GM23248 (cell line): ENCODE data around the gene RNF40. TPM values are rescaled to one million over a fixed set of nuclear protein-coding genes. Genes with fewer than 3 reads are reported as not detected.

ENCODE experiments used
- DNase-seq: peaks from one replicate; pipeline ENCODE4 v3.0.0-alpha.2; 2015
- H2AFZ ChIP-seq: fragments of 200-600 bp; sonication (generic); 2 replicates; pipeline ENCODE4 v1.6.1; 2016; ENCODE audit warnings: antibody characterized with exemption
- H3F3A ChIP-seq: fragments of 200-600 bp; sonication (generic); 2 replicates; pipeline ENCODE4 v1.6.1; 2016; ENCODE audit warnings: mild to moderate bottlenecking, antibody characterized with exemption, mixed run types; ENCODE audit not compliant: insufficient read depth
- H3K27ac ChIP-seq: fragments of 200-600 bp; sonication (generic); 2 replicates; pipeline ENCODE4 v1.5.1; 2016; ENCODE audit warnings: mild to moderate bottlenecking
- H3K27me3 ChIP-seq: fragments of 200-600 bp; sonication (generic); replicated peaks from 2 replicates; pipeline ENCODE4 v1.6.1; 2016; ENCODE audit warnings: mild to moderate bottlenecking; ENCODE audit not compliant: insufficient read depth
- H3K36me3 ChIP-seq: fragments of 200-600 bp; sonication (generic); 2 replicates; pipeline ENCODE4 v1.6.1; 2016; ENCODE audit warnings: low read depth, mild to moderate bottlenecking
- H3K4me1 ChIP-seq: fragments of 200-600 bp; sonication (generic); 2 replicates; pipeline ENCODE4 v1.6.1; 2016; ENCODE audit warnings: mild to moderate bottlenecking; ENCODE audit not compliant: insufficient read depth
- H3K4me2 ChIP-seq: fragments of 200-600 bp; sonication (generic); one replicate; pipeline ENCODE4 v1.6.1; 2016; ENCODE audit warnings: mild to moderate bottlenecking; ENCODE audit not compliant: unreplicated experiment
- H3K4me3 ChIP-seq: fragments of 200-600 bp; sonication (generic); 2 replicates; pipeline ENCODE4 v1.5.1; 2016; ENCODE audit warnings: mild to moderate bottlenecking
- H3K79me2 ChIP-seq: fragments of 200-600 bp; sonication (generic); 2 replicates; pipeline ENCODE4 v1.6.1; 2016; ENCODE audit warnings: mild to moderate bottlenecking; ENCODE audit not compliant: insufficient read depth
- H3K9ac ChIP-seq: fragments of 200-600 bp; sonication (generic); 2 replicates; pipeline ENCODE4 v1.6.1; 2016; ENCODE audit warnings: mild to moderate bottlenecking
- H3K9me2 ChIP-seq: fragments of 200-600 bp; sonication (generic); 2 replicates; pipeline ENCODE4 v1.6.1; 2016; ENCODE audit warnings: mixed run types, mild to moderate bottlenecking, moderate library complexity; ENCODE audit not compliant: insufficient read depth
- H3K9me3 ChIP-seq: fragments of 200-600 bp; sonication (generic); one replicate; pipeline ENCODE4 v1.6.1; 2017; ENCODE audit warnings: low read depth
- H4K20me1 ChIP-seq: fragments of 200-600 bp; sonication (generic); 2 replicates; pipeline ENCODE4 v1.6.0; 2016; ENCODE audit not compliant: insufficient read depth
- EZH2 ChIP-seq: fragments of 200-600 bp; sonication (generic); IDR thresholded peaks from 2 replicates; pipeline ENCODE4 v1.6.1; 2018; ENCODE audit warnings: antibody characterized with exemption, mild to moderate bottlenecking; ENCODE audit not compliant: insufficient read depth, poor library complexity, severe bottlenecking
- EZH2phosphoT487 ChIP-seq: fragments of 200-600 bp; sonication (generic); IDR thresholded peaks from 2 replicates; pipeline ENCODE4 v1.6.1; 2018; ENCODE audit warnings: antibody characterized with exemption, moderate library complexity, mild to moderate bottlenecking, low read depth; ENCODE audit not compliant: insufficient read depth
- WGBS, 2 experiments: methylation state at CpG; one replicate each; pipeline ENCODE4 v1.1.6; 2015 to 2017; ENCODE audit warnings: low lambda C conversion rate in 2 of 2, low coverage in 1 of 2; ENCODE audit errors: missing lambda C conversion rate in 2 of 2; 5-methylcytosine and 5-hydroxymethylcytosine counted together
- in situ Hi-C: fragments of 300-500 bp; cut with MboI; formaldehyde crosslinking; loops from 2 replicates; pipeline ENCODE4 v1.15.0; 2020
- polyA plus RNA-seq: library from polyadenylated mRNA; unstranded; fragments of >200 nt; fragmentation: Nextera tagmentation; extraction: Ambion mirVana; gene quantifications from 2 replicates; pipeline ENCODE4 v1.2.1, GENCODE V29; 2016
- total RNA-seq: library from RNA; depleted of rRNA; stranded (reverse); fragments of >200 nt; shearing (Covaris generic); gene quantifications from 2 replicates; pipeline ENCODE4 v1.2.3, GENCODE V29; 2014

Gene RNF40
- total and polyA plus RNA-seq, 2 experiments from 2014 or later: 71.2 to 97.9 TPM

DNA sequence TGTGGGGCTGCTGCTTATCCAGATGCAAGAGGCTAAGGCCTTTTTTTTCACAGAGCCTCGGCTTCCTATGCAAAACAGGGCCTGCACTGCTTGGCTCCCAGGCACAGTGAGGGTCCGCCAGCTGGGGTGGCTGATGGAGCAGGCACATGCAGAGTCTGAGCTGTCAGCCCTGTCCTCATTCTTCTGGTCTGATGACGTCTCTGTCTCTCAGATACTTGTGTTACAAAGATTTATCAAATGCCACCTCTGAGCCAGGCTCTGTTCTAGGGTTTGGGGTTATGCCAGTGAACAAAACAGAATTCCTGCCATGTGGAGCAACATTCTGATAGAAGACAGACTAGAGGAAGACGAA, 4.8 kb downstream of the RNF40 start:
- H4K20me1 ChIP-seq: no peaks in the 10 kb centered on the region
- H3K4me2 ChIP-seq: no peak overlapping the region
- H3K9me2 ChIP-seq: no peaks in the 10 kb centered on the region
- in situ Hi-C loops: no loop called here
- H3K27me3 ChIP-seq: no peaks in the 10 kb centered on the region
- DNase-seq: no peak
- WGBS, 2 experiments: 64 to 67% methylated on average over 4 of the region's 4 CpGs
- H3F3A ChIP-seq: peaks cover 8% of the 10 kb centered on the region; the same call in 1 of the 2 replicates
- no peak overlapping the region for H3K4me3 ChIP-seq
- no peak for TF ChIP-seq EZH2phosphoT487
- TF ChIP-seq EZH2: no peak
- H3K9ac ChIP-seq: no peak overlapping the region
- H2AFZ ChIP-seq: no peak overlapping the region
- H3K79me2 ChIP-seq: peaks cover 52% of the 10 kb centered on the region
- no peak overlapping the region for H3K27ac ChIP-seq
- H3K9me3 ChIP-seq: no peaks in the 10 kb centered on the region
- H3K4me1 ChIP-seq: peaks cover 12% of the 10 kb centered on the region
- H3K36me3 ChIP-seq: peaks cover 59% of the 10 kb centered on the region; the same call in 1 of the 2 replicates

DNA sequence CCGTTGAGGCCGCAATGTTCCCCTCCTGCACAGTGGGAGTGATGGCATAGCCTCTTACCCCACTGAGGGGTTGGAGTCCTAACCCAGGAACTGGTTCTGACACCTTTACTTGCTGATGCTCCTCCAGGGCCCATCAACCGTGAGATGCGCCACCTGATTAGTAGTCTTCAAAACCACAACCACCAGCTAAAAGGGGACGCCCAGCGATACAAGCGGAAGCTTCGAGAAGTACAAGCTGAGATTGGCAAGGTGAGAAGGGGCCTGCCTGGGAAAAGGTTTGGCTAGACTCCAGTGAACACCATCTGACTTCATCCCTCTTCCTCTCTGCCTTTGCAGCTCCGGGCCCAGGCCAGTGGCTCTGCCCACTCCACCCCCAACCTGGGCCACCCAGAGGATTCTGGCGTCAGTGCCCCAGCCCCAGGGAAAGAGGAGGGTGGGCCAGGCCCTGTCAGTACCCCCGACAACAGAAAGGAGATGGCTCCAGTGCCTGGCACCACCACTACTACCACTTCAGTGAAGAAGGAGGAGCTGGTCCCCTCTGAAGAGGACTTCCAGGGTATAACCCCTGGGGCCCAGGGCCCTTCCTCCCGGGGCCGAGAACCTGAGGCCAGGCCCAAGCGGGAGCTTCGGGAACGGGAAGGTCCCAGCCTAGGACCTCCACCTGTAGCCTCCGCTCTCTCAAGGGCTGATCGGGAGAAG, 5.8 kb downstream of the RNF40 start:
- in situ Hi-C loops: no loop called here
- Histone ChIP-seq H3K4me2 (no peak overlapping the region), H3K4me1 (peaks cover 10% of the 10 kb centered on the region), H3K36me3 (peaks cover 59% of the 10 kb centered on the region; the same call in 1 of the 2 replicates), H2AFZ (no peak overlapping the region), H3K79me2 (peaks cover 43% of the 10 kb centered on the region), H3K9me2 (no peaks in the 10 kb centered on the region), H3K4me3 (no peak overlapping the region), H3F3A (peaks cover 8% of the 10 kb centered on the region; the same call in 1 of the 2 replicates), H4K20me1 (no peaks in the 10 kb centered on the region), H3K27ac (no peak overlapping the region), H3K27me3 (no peaks in the 10 kb centered on the region), H3K9me3 (no peaks in the 10 kb centered on the region), H3K9ac (no peak overlapping the region)
- TF ChIP-seq EZH2phosphoT487 (no peak), EZH2 (no peak)
- 90 to 92% methylated on average over 17 to 18 of the region's 18 CpGs for WGBS, 2 experiments
- no peak for DNase-seq

DNA sequence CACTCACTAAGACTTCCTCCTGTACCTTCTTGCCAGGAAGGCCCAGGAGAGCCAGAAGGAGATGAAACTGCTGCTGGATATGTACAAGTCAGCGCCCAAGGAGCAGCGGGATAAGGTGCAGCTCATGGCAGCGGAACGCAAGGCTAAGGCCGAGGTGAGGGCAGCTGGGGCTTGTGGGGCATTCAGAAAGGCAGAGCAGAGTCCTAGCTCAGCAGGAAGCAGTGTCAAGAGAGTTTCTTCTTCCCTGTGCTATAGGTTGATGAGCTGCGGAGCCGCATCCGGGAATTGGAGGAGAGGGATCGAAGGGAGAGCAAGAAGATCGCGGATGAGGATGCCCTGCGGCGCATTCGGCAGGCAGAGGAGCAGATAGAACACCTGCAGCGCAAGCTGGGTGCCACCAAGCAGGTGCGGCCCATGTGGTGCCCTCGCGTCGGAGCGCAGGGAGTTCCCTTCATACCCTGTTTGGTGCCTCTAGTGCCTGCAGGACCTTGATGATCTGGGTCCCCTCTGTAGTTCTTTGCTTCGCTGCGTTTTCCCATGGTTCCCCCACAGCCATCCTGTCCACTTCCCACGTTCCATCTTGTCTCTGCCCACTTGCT, 6.6 kb downstream of the RNF40 start:
- H2AFZ ChIP-seq: no peak overlapping the region
- WGBS, 2 experiments: 97 to 99% methylated on average over 23 of the region's 23 CpGs
- no peak overlapping the region for H3K27ac ChIP-seq
- no peaks in the 10 kb centered on the region for H3K9me2 ChIP-seq
- H3K4me1 ChIP-seq: peaks cover 2% of the 10 kb centered on the region; the same call in 1 of the 2 replicates
- no peak overlapping the region for H3K9ac ChIP-seq
- H3F3A ChIP-seq: peaks cover 8% of the 10 kb centered on the region; the same call in 1 of the 2 replicates
- DNase-seq: no peak
- TF ChIP-seq EZH2phosphoT487 (no peak), EZH2 (no peak)
- no peaks in the 10 kb centered on the region for H4K20me1 ChIP-seq
- no peak overlapping the region for H3K4me2 ChIP-seq
- peaks cover 36% of the 10 kb centered on the region for H3K79me2 ChIP-seq
- no peak overlapping the region for H3K4me3 ChIP-seq
- in situ Hi-C loops: no loop called here
- H3K9me3 ChIP-seq: no peaks in the 10 kb centered on the region
- peaks cover 53% of the 10 kb centered on the region; the same call in 1 of the 2 replicates for H3K36me3 ChIP-seq
- H3K27me3 ChIP-seq: no peaks in the 10 kb centered on the region

DNA sequence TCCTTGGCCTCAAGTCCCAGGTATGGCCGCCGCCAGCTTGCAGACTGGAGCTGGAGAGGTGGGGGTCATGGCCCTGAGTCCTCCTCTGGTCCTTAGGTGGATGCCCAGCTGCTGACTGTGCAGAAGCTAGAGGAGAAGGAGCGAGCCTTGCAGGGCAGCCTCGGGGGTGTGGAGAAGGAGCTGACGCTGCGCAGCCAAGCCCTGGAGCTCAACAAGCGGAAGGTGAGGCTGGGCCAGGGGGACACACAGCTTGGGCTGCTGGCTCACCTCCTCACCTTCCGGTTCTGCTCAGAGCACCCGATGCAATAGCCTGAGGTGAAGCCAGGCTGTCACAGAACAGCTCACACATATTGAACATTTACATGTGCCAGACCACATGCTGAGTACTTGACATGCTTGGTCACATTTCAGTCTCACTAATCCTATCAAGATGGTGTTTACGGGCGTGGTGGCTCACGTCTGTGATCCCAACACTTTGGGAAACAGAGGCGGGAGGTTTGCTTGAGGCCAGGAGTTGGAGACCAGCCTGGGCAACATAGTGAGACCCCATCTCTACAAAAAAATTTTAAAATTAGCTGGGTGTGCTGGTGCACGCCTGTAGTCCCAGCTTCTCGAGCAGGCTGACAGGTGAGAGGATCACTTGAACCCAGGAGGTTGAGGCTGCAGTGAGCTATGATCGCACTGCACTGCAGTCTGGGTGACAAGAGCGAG, 7.4 kb downstream of the RNF40 start:
- in situ Hi-C loops: no loop called here
- no peak overlapping the region for H3K4me3 ChIP-seq
- H3K9ac ChIP-seq: no peak overlapping the region
- WGBS, 2 experiments: 84 to 86% methylated on average over 16 to 17 of the region's 17 CpGs
- no peak overlapping the region for H3K4me2 ChIP-seq
- DNase-seq: no peak
- no peak overlapping the region for H2AFZ ChIP-seq
- peaks cover 46% of the 10 kb centered on the region; the same call in 1 of the 2 replicates for H3K36me3 ChIP-seq
- no peaks in the 10 kb centered on the region for H3K9me3 ChIP-seq
- peaks cover 27% of the 10 kb centered on the region for H3K79me2 ChIP-seq
- peaks cover 2% of the 10 kb centered on the region; the same call in 1 of the 2 replicates for H3K4me1 ChIP-seq
- H3K27ac ChIP-seq: no peak overlapping the region
- H4K20me1 ChIP-seq: no peaks in the 10 kb centered on the region
- no peaks in the 10 kb centered on the region for H3K27me3 ChIP-seq
- H3K9me2 ChIP-seq: no peaks in the 10 kb centered on the region
- TF ChIP-seq EZH2: no peak
- TF ChIP-seq EZH2phosphoT487: no peak
- H3F3A ChIP-seq: peaks cover 12% of the 10 kb centered on the region; the same call in 1 of the 2 replicates
